Keratinocyte (primary cell): Measurements from ENCODE around the gene ZSCAN31. TPM values are rescaled to one million over a fixed set of nuclear protein-coding genes. Genes with fewer than 3 reads are reported as not detected.

ENCODE experiments used
- DNase-seq: peaks from one replicate; pipeline ENCODE4 v3.0.0-alpha.2; 2011; ENCODE audit warnings: low read depth, missing footprints, low spot score
- FAIRE-seq: peaks from 2 replicates; lab custom pipeline; 2011; peaks lifted over from hg19 to GRCh38; lab: Jason Lieb, UNC
- H2AFZ ChIP-seq: 2 replicates; pipeline ENCODE4 v1.6.0; 2012; ENCODE audit warnings: low read length, control low read depth, inconsistent platforms; ENCODE audit not compliant: control insufficient read depth
- H3K27ac ChIP-seq: 2 replicates; pipeline ENCODE4 v1.5.1; 2011; ENCODE audit warnings: low read length; ENCODE audit not compliant: control insufficient read depth, insufficient read depth
- H3K27me3 ChIP-seq: 3 replicates; pipeline ENCODE4 v1.6.0; 2011; ENCODE audit warnings: low read length; ENCODE audit not compliant: control insufficient read depth, insufficient read depth; ENCODE audit errors: extremely low read depth
- H3K36me3 ChIP-seq, 2 experiments: 2 replicates in 1 of 2; 3 replicates in 1 of 2; pipeline ENCODE4 v1.5.1; 2011; ENCODE audit warnings: low read length in 2 of 2, mild to moderate bottlenecking in 1 of 2; ENCODE audit not compliant: control insufficient read depth in 2 of 2, insufficient read depth in 2 of 2; ENCODE audit errors: extremely low read depth in 1 of 2
- H3K4me1 ChIP-seq: 3 replicates; pipeline ENCODE4 v1.5.1; 2011; ENCODE audit warnings: low read length; ENCODE audit not compliant: control insufficient read depth, insufficient read depth; ENCODE audit errors: extremely low read depth
- H3K4me2 ChIP-seq: 3 replicates; pipeline ENCODE4 v1.6.0; 2011; ENCODE audit warnings: low read depth, low read length; ENCODE audit not compliant: control insufficient read depth, insufficient read depth; ENCODE audit errors: extremely low read depth
- H3K4me3 ChIP-seq, 3 experiments: fragments of 200-600 bp in 1 of 3; sonication (generic) in 1 of 3; 2 replicates in 2 of 3; 3 replicates in 1 of 3; pipeline ENCODE4 v1.5.1; 2011 to 2016; ENCODE audit warnings: low read length in 3 of 3, mild to moderate bottlenecking in 3 of 3, control low read depth in 2 of 3, inconsistent platforms in 1 of 3, low read depth in 1 of 3, mixed read lengths in 1 of 3, mixed run types in 1 of 3, moderate library complexity in 1 of 3; ENCODE audit not compliant: control insufficient read depth in 2 of 3, insufficient read depth in 2 of 3; ENCODE audit errors: extremely low read depth in 1 of 3
- H3K79me2 ChIP-seq: 2 replicates; pipeline ENCODE4 v1.6.0; 2012; ENCODE audit warnings: low read length; ENCODE audit not compliant: control insufficient read depth, insufficient read depth
- H3K9ac ChIP-seq: 3 replicates; pipeline ENCODE4 v1.6.0; 2011; ENCODE audit warnings: low read length; ENCODE audit not compliant: control insufficient read depth, insufficient read depth; ENCODE audit errors: extremely low read depth
- H3K9me1 ChIP-seq: 3 replicates; pipeline ENCODE4 v1.6.0; 2011; ENCODE audit warnings: low read length; ENCODE audit not compliant: control insufficient read depth, insufficient read depth; ENCODE audit errors: extremely low read depth
- H3K9me3 ChIP-seq: 2 replicates; pipeline ENCODE4 v1.5.1; 2012; ENCODE audit warnings: low read depth, low read length; ENCODE audit not compliant: control insufficient read depth
- H4K20me1 ChIP-seq: 3 replicates; pipeline ENCODE4 v1.6.0; 2011; ENCODE audit warnings: low read length; ENCODE audit not compliant: control insufficient read depth, insufficient read depth; ENCODE audit errors: extremely low read depth
- EZH2 ChIP-seq: IDR thresholded peaks from one replicate; pipeline ENCODE4 v1.6.1; 2012; ENCODE audit warnings: inconsistent platforms, mild to moderate bottlenecking, low read length, moderate library complexity
- dilution Hi-C: fragments of 300-500 bp; cut with MboI; formaldehyde crosslinking; loops from one replicate; pipeline ENCODE4 v1.7.0; 2020; ENCODE audit warnings: low sequenced_read_pairs; ENCODE audit not compliant: extremely low pct_ligation_motif_present
- polyA plus RNA-seq, 5 experiments: library from polyadenylated mRNA; depleted of rRNA in 3 of 5; stranded (reverse) in 3 of 5; stranded (forward) in 1 of 5; unstranded in 1 of 5; fragments of >200 nt; gene quantifications; 1 replicate in 1 of 5; 2 replicates in 3 of 5; 3 replicates in 1 of 5; pipeline versions ENCODE4 v1.2.1 to v1.2.3, GENCODE V29; 2011 to 2012; ENCODE audit warnings: missing spikeins in 2 of 5, low read depth in 1 of 5, low replicate concordance in 1 of 5
- TF ChIP-seq, protein P1 (sequence below), 3 experiments: IDR thresholded peaks in 1 of 3; conservative IDR thresholded peaks in 1 of 3; optimal IDR thresholded peaks in 1 of 3; 2 replicates in 2 of 3; 3 replicates in 1 of 3; pipeline versions ENCODE3 to v1.5.1; 2011; ENCODE audit warnings: low read length in 3 of 3, mild to moderate bottlenecking in 3 of 3, moderate library complexity in 2 of 3, control low read depth in 1 of 3, inconsistent platforms in 1 of 3; ENCODE audit not compliant: insufficient read depth in 2 of 3; ENCODE audit errors: extremely low read depth in 1 of 3

The ZSCAN31 gene
- polyA plus RNA-seq, 1 donor (not counting 4 experiments of a cell fraction or from before 2014, with no cell fraction given), result 14.4 TPM

DNA sequence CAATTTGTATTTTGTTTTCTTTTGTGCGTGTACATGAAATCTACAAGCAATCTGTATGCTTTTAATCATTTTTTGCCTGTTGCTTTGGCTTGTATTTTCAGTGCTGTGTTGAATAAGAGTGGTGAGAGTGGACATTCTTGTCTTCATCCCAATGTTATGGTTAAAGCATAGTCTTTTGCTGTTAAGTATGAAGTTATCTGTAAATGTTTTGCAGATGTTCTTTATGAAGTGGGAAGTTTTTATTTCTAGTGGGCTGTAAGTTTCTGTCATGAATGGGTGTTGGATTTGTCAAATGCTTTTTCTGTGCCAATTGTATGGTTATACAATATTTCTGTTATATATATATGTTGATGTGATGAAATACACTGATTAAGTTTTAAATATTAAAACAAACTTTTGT is 38.0 kb upstream of the ZSCAN31 start:
- Histone ChIP-seq H3K27me3 (no peaks in the 10 kb centered on the region), H3K79me2 (no peaks in the 10 kb centered on the region), H3K4me3 (no peak overlapping the region), H3K27ac (no peak overlapping the region), H3K4me2 (no peak overlapping the region), H3K36me3 (no peaks in the 10 kb centered on the region), H4K20me1 (no peaks in the 10 kb centered on the region), H2AFZ (no peak overlapping the region), H3K4me1 (no peaks in the 10 kb centered on the region), H3K9me1 (no peaks in the 10 kb centered on the region), H3K9ac (no peak overlapping the region), H3K9me3 (no peaks in the 10 kb centered on the region)
- TF ChIP-seq, protein P1, sequence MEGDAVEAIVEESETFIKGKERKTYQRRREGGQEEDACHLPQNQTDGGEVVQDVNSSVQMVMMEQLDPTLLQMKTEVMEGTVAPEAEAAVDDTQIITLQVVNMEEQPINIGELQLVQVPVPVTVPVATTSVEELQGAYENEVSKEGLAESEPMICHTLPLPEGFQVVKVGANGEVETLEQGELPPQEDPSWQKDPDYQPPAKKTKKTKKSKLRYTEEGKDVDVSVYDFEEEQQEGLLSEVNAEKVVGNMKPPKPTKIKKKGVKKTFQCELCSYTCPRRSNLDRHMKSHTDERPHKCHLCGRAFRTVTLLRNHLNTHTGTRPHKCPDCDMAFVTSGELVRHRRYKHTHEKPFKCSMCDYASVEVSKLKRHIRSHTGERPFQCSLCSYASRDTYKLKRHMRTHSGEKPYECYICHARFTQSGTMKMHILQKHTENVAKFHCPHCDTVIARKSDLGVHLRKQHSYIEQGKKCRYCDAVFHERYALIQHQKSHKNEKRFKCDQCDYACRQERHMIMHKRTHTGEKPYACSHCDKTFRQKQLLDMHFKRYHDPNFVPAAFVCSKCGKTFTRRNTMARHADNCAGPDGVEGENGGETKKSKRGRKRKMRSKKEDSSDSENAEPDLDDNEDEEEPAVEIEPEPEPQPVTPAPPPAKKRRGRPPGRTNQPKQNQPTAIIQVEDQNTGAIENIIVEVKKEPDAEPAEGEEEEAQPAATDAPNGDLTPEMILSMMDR (optimal IDR thresholded peaks at IDR 0.05 in 1 of 3, IDR thresholded peaks at IDR 0.05 in 1 of 3, conservative IDR thresholded peaks at IDR 0.05 in 1 of 3; ENCODE audit: extremely low read depth in 1 of 3, insufficient read depth in 2 of 3, low read length in 3 of 3), result no peak
- no peak for TF ChIP-seq EZH2
- FAIRE-seq (no peak), DNase-seq (no peak)
- dilution Hi-C loops, result no loop called here

DNA sequence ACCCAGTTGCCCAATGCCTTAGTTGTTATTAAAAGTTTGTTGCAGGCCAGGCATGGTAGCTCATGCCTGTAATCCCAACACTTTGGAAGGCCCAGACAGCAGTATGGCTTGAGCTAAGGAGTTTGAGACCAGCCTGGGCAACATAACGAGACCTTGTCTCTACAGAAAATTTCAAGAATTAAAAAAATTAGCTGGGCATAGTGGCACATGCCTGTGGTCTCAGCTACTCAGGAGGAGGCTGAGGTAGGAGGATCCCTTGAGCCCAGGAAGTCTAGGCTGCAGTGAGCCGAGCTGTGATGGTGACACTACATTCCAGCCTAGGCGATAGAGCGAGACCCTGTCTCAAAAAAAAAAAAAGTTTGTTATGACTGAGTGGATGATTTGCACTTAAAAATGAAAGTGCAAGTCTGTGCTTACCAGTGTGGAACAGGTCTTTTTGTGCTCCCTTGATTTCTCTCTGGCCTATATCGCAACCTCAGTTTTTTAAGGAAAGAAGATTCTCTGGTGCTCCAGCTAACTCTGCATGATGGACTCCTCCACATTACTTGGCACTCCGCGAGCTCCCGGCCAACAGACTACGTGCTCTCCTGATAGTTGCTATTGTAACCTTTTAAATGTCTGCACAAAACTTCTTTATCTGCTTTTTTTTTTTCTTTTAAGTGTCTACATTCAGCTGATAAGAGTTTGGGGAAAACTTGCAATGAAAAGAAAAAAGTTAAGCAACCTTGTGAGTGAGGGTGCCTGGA is 35.9 kb upstream of the ZSCAN31 start:
- Histone ChIP-seq H3K27ac (no peak overlapping the region), H3K9me3 (no peaks in the 10 kb centered on the region), H3K4me2 (no peak overlapping the region), H3K9me1 (no peaks in the 10 kb centered on the region), H3K4me3 (no peak overlapping the region), H3K36me3 (no peaks in the 10 kb centered on the region), H4K20me1 (no peaks in the 10 kb centered on the region), H3K4me1 (no peaks in the 10 kb centered on the region), H3K27me3 (no peaks in the 10 kb centered on the region), H2AFZ (no peak overlapping the region), H3K9ac (no peak overlapping the region), H3K79me2 (no peaks in the 10 kb centered on the region)
- no peak for FAIRE-seq
- no peak for DNase-seq
- no peak for TF ChIP-seq EZH2
- TF ChIP-seq, protein P1 (optimal IDR thresholded peaks at IDR 0.05 in 1 of 3, IDR thresholded peaks at IDR 0.05 in 1 of 3, conservative IDR thresholded peaks at IDR 0.05 in 1 of 3; ENCODE audit: extremely low read depth in 1 of 3, insufficient read depth in 2 of 3, low read length in 3 of 3), result no peak
- dilution Hi-C loops, result no loop called here
